ENCODE data around the gene MYO1G. TPM values are rescaled to one million over a fixed set of nuclear protein-coding genes. Genes with fewer than 3 reads are reported as not detected.
A peak's percentile ranks its signal among the peaks of the same experiment; 100 is the strongest.

MYO1G gene
- total and polyA plus RNA-seq, 4 donors, result 0.56 to 3.9 (median 2.1) TPM

DNA sequence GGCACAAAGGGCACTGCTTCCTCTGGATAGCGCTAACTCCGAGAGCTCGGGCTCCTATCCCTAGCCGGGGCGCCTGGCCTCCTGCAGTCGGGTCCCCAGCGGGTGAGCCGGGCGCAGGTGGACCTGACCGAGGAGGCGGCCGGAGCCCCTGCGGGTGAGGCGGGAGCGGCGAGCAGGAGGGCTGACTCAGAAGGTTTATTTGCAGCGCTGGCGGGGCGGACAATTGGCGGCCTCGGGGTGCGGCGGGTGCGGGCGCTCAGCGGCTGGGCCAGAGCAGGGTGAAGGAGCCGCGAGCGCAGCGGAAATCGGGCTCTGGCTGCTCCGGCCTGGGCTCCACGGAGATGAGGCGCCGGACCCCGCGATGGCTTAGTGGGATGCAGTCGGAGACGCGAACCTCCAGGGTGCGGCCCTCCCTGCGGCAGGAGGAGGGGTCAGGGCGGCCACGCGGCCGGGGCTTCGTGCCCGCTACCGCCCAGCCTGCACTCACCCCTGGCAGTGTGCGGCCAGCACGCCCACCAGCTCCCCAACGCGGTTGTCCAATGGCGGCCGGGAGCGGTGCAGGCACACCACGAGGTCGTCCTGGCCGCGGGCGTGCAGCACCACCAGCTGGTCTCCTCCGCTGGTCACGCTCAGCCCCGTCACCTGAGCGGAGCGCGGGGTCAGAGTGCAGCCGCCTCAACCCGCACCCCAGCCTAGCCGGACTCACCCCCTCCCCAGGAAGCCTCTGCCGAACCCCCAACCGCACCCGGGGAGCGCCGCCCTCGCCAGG is 16.1 kb downstream of the MYO1G start (continued):
- TF ChIP-seq, protein P1, sequence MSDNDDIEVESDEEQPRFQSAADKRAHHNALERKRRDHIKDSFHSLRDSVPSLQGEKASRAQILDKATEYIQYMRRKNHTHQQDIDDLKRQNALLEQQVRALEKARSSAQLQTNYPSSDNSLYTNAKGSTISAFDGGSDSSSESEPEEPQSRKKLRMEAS (IDR thresholded peaks at IDR 0.05), result no peak
- TF ChIP-seq YY1 (IDR thresholded peaks at IDR 0.05) (no peak), FOXA2 (IDR thresholded peaks at IDR 0.05) (no peak), NR2F2 (IDR thresholded peaks at IDR 0.05) (no peak), JUND (IDR thresholded peaks at IDR 0.05) (no peak), GABPA (IDR thresholded peaks at IDR 0.05 in 1 of 2, conservative IDR thresholded peaks at IDR 0.05 in 1 of 2) (no peak)
- TF ChIP-seq, protein P2, sequence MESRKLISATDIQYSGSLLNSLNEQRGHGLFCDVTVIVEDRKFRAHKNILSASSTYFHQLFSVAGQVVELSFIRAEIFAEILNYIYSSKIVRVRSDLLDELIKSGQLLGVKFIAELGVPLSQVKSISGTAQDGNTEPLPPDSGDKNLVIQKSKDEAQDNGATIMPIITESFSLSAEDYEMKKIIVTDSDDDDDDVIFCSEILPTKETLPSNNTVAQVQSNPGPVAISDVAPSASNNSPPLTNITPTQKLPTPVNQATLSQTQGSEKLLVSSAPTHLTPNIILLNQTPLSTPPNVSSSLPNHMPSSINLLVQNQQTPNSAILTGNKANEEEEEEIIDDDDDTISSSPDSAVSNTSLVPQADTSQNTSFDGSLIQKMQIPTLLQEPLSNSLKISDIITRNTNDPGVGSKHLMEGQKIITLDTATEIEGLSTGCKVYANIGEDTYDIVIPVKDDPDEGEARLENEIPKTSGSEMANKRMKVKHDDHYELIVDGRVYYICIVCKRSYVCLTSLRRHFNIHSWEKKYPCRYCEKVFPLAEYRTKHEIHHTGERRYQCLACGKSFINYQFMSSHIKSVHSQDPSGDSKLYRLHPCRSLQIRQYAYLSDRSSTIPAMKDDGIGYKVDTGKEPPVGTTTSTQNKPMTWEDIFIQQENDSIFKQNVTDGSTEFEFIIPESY (IDR thresholded peaks at IDR 0.05), result no peak
- TF ChIP-seq, protein P3, sequence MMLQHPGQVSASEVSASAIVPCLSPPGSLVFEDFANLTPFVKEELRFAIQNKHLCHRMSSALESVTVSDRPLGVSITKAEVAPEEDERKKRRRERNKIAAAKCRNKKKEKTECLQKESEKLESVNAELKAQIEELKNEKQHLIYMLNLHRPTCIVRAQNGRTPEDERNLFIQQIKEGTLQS (IDR thresholded peaks at IDR 0.05), result no peak

DNA sequence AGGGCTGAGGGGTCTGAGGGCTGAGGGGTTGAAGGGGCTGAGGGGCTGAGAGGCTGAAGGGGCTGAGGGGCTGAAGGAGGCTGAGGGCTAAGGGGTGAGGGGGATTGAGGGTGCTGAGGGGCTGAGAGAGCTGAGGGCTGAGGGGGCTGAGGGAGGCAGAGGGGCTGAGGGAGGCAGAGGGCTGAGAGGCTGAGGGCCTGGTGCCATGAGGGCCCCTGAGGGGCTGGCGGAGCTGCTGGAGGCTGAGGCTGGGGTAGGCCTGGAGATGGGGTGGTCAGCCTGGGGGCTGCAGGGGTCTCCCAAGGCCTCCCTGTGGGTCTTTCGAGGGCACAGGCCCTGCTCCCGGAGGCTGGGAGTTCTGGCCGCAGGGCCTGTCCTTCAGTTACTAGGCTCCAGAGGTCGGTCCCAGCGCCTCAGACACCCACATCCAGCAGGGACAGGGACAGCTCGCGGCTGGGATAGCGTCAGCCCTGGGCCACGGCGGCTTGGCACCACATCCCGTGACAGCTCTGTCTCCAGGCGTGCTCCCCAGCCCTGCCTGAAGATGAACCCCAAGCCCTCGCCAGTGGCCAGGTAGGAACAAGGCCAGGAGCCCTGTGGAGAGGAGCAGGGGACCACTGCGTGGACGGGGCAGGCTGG is 16.9 kb downstream of the MYO1G start:
- H3K9me3 ChIP-seq (ENCODE audit: control insufficient read depth in 4 of 4, low read length in 3 of 4), result no peaks in the 10 kb centered on the region
- no peaks in the 10 kb centered on the region for H3K36me3 ChIP-seq (ENCODE audit: control insufficient read depth in 4 of 4, insufficient read depth in 3 of 4, low read depth in 1 of 4, low read length in 3 of 4)
- peaks cover 4 to 11% (median 7%) of the 10 kb centered on the region in 4 donors for H3K4me1 ChIP-seq (ENCODE audit: control insufficient read depth in 4 of 4, insufficient read depth in 4 of 4, low read length in 3 of 4)
- H3K27ac ChIP-seq (ENCODE audit: low read depth in 1 of 2, low read length in 2 of 2), result no peak overlapping the region
- TF ChIP-seq JUND (IDR thresholded peaks at IDR 0.05) (no peak), FOXA1 (IDR thresholded peaks at IDR 0.05) (no peak), SP1 (IDR thresholded peaks at IDR 0.05) (no peak), TAF1 (conservative IDR thresholded peaks at IDR 0.05) (no peak), HNF4A (conservative IDR thresholded peaks at IDR 0.05) (no peak), EGR1 (IDR thresholded peaks at IDR 0.05; ENCODE audit: low read depth in 2 of 2) (no peak), GABPA (IDR thresholded peaks at IDR 0.05 in 1 of 2, conservative IDR thresholded peaks at IDR 0.05 in 1 of 2) (no peak), NR2F2 (IDR thresholded peaks at IDR 0.05) (no peak), YY1 (IDR thresholded peaks at IDR 0.05) (no peak)
- TF ChIP-seq, protein P1 (IDR thresholded peaks at IDR 0.05), result no peak
- TF ChIP-seq, protein P2 (IDR thresholded peaks at IDR 0.05), result no peak
- TF ChIP-seq, protein P3 (IDR thresholded peaks at IDR 0.05), result no peak
- TF ChIP-seq, protein P4, sequence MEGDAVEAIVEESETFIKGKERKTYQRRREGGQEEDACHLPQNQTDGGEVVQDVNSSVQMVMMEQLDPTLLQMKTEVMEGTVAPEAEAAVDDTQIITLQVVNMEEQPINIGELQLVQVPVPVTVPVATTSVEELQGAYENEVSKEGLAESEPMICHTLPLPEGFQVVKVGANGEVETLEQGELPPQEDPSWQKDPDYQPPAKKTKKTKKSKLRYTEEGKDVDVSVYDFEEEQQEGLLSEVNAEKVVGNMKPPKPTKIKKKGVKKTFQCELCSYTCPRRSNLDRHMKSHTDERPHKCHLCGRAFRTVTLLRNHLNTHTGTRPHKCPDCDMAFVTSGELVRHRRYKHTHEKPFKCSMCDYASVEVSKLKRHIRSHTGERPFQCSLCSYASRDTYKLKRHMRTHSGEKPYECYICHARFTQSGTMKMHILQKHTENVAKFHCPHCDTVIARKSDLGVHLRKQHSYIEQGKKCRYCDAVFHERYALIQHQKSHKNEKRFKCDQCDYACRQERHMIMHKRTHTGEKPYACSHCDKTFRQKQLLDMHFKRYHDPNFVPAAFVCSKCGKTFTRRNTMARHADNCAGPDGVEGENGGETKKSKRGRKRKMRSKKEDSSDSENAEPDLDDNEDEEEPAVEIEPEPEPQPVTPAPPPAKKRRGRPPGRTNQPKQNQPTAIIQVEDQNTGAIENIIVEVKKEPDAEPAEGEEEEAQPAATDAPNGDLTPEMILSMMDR (IDR thresholded peaks at IDR 0.05; ENCODE audit: low read depth, low read length, missing input control), result no peak
- peak overlapping the region in 1 of 3 donors; percentile 40 for H3K4me3 ChIP-seq (ENCODE audit: low read depth in 1 of 3, low read length in 3 of 3)
- no peak overlapping the region for H3K9ac ChIP-seq (ENCODE audit: low read depth in 1 of 2, low read length in 2 of 2)
- peaks cover 0 to 1% (median 0%) of the 10 kb centered on the region in 4 donors for H3K27me3 ChIP-seq (ENCODE audit: control insufficient read depth in 4 of 4, insufficient read depth in 4 of 4, low read length in 3 of 4)
- 57% methylated on average over 16 of the region's 16 CpGs for WGBS
- peak; percentile 33 for DNase-seq (ENCODE audit: low spot score)

All from liver (tissue), 9 donors.